ENCODE data around the gene PAWR. TPM values are rescaled to one million over a fixed set of nuclear protein-coding genes. Genes with fewer than 3 reads are reported as not detected.

PAWR gene
- total and polyA plus RNA-seq, 2 of the 13 experiments (the other 11 are each of a cell fraction or from before 2014, with no cell fraction given): 29.1 to 36.1 TPM

GRCh38 chr12:79690638-79691510 is at the start of gene PAWR (continued):
- TF ChIP-seq ZNF558 (CRISPR knock-in tag; IDR thresholded peaks at IDR 0.05; ENCODE audit: borderline replicate concordance) (no peak), CCDC6 (CRISPR knock-in tag; IDR thresholded peaks at IDR 0.05) (peak; percentile 56; the same call in 1 of the 2 replicates), HOXA9 (CRISPR knock-in tag; IDR thresholded peaks at IDR 0.05; ENCODE audit: borderline replicate concordance) (0 out of 2 replicates have a peak, but pooled peaks have one; percentile 22), MAX (IDR thresholded peaks at IDR 0.05) (peak; percentile 81), ZFYVE20 (CRISPR knock-in tag; IDR thresholded peaks at IDR 0.05; ENCODE audit: borderline replicate concordance, low read depth) (no peak), FOXC1 (CRISPR knock-in tag; IDR thresholded peaks at IDR 0.05; ENCODE audit: borderline replicate concordance) (0 out of 2 replicates have a peak, but pooled peaks have one; percentile 9), BCL6 (CRISPR knock-in tag; IDR thresholded peaks at IDR 0.05) (peak; percentile 37; the same call in 1 of the 2 replicates), ZBTB14 (CRISPR knock-in tag; IDR thresholded peaks at IDR 0.05) (no peak; the same call in none of the 2 replicates), ZNF282 (IDR thresholded peaks at IDR 0.05; ENCODE audit: partially characterized antibody) (no peak), PHF21A (CRISPR knock-in tag; IDR thresholded peaks at IDR 0.05) (peak; percentile 57), YY1 (IDR thresholded peaks at IDR 0.05; ENCODE audit: insufficient read depth, insufficient replicate concordance, low read depth, low read length) (peak; percentile 19), ZKSCAN1 (IDR thresholded peaks at IDR 0.05; ENCODE audit: low read length) (no peak), ZNF225 (CRISPR knock-in tag; IDR thresholded peaks at IDR 0.05) (peak; percentile 37; the same call in 1 of the 2 replicates), YEATS2 (CRISPR knock-in tag; IDR thresholded peaks at IDR 0.05; ENCODE audit: borderline replicate concordance) (0 out of 2 replicates have a peak, but pooled peaks have one; percentile 23), EP300 (IDR thresholded peaks at IDR 0.05; ENCODE audit: low read depth in 2 of 2, low read length in 2 of 2) (no peak), EP300 (CRISPR knock-in tag; IDR thresholded peaks at IDR 0.05; ENCODE audit: borderline replicate concordance) (no peak), ZNF431 (CRISPR knock-in tag; IDR thresholded peaks at IDR 0.05; ENCODE audit: borderline replicate concordance, low read depth) (peak; percentile 74), ZNF670 (CRISPR knock-in tag; IDR thresholded peaks at IDR 0.05; ENCODE audit: borderline replicate concordance) (no peak), ZNF546 (CRISPR knock-in tag; conservative IDR thresholded peaks at IDR 0.05) (0 out of 2 replicates have a peak, but pooled peaks have one; percentile 37), SATB2 (CRISPR knock-in tag; IDR thresholded peaks at IDR 0.05) (no peak), TEF (CRISPR knock-in tag; IDR thresholded peaks at IDR 0.05) (no peak), ZSCAN9 (CRISPR knock-in tag; IDR thresholded peaks at IDR 0.05; ENCODE audit: borderline replicate concordance) (no peak), RARA (CRISPR knock-in tag; IDR thresholded peaks at IDR 0.05) (peak; percentile 30; the same call in 1 of the 2 replicates), TP53 (CRISPR knock-in tag; conservative IDR thresholded peaks at IDR 0.05) (no peak), NR0B2 (CRISPR knock-in tag; IDR thresholded peaks at IDR 0.05) (peak; percentile 66; the same call in 1 of the 2 replicates), GFI1 (CRISPR knock-in tag; IDR thresholded peaks at IDR 0.05; ENCODE audit: borderline replicate concordance) (no peak), RXRB (CRISPR knock-in tag; IDR thresholded peaks at IDR 0.05; ENCODE audit: borderline replicate concordance) (peak; percentile 11; the same call in 1 of the 2 replicates), BORCS8-MEF2B (CRISPR knock-in tag; IDR thresholded peaks at IDR 0.05) (peak; percentile 38; the same call in 1 of the 2 replicates)
